Measurements from ENCODE around the gene ZNF487.

- TF ChIP-seq, protein P1, sequence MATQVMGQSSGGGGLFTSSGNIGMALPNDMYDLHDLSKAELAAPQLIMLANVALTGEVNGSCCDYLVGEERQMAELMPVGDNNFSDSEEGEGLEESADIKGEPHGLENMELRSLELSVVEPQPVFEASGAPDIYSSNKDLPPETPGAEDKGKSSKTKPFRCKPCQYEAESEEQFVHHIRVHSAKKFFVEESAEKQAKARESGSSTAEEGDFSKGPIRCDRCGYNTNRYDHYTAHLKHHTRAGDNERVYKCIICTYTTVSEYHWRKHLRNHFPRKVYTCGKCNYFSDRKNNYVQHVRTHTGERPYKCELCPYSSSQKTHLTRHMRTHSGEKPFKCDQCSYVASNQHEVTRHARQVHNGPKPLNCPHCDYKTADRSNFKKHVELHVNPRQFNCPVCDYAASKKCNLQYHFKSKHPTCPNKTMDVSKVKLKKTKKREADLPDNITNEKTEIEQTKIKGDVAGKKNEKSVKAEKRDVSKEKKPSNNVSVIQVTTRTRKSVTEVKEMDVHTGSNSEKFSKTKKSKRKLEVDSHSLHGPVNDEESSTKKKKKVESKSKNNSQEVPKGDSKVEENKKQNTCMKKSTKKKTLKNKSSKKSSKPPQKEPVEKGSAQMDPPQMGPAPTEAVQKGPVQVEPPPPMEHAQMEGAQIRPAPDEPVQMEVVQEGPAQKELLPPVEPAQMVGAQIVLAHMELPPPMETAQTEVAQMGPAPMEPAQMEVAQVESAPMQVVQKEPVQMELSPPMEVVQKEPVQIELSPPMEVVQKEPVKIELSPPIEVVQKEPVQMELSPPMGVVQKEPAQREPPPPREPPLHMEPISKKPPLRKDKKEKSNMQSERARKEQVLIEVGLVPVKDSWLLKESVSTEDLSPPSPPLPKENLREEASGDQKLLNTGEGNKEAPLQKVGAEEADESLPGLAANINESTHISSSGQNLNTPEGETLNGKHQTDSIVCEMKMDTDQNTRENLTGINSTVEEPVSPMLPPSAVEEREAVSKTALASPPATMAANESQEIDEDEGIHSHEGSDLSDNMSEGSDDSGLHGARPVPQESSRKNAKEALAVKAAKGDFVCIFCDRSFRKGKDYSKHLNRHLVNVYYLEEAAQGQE (IDR thresholded peaks at IDR 0.05; ENCODE audit: insufficient read depth in 1 of 2, low read depth in 2 of 2, low read length in 2 of 2) = no peak
- TF ChIP-seq TAF1 (IDR thresholded peaks at IDR 0.05; ENCODE audit: borderline replicate concordance, insufficient read depth, low read length) (no peak), POLR2AphosphoS5 (IDR thresholded peaks at IDR 0.05; ENCODE audit: low read depth, low read length) (no peak), SIN3A (IDR thresholded peaks at IDR 0.05; ENCODE audit: borderline replicate concordance, insufficient read depth, low read length) (no peak)
Measured at GRCh38 chr10:43395571-43396060, 41.3 kb upstream of the ZNF487 start.

All from PFSK-1 (cell line).